Tibial nerve (tissue), 4 donors: ENCODE results near the gene TM9SF2. TPM values are rescaled to one million over a fixed set of nuclear protein-coding genes. Genes with fewer than 3 reads are reported as not detected.
"Not testable (repeated sequence)": the region's sequence is repeated elsewhere in the genome, so short reads cannot be mapped to it uniquely, and the experiment has no call there.

ENCODE experiments used
- DNase-seq, 2 donors: peaks; one replicate each; pipeline ENCODE4 v3.0.0-alpha.2; 2019; ENCODE audit warnings: low spot score in 2 of 2
- H3K27ac ChIP-seq, 4 donors: fragments of 200-600 bp; sonication (generic) in 3 of 4; one replicate each; pipeline ENCODE4 v1.5.1; 2017 to 2019; ENCODE audit warnings: mild to moderate bottlenecking in 1 of 4
- H3K27me3 ChIP-seq, 2 donors: fragments of 200-600 bp; sonication (generic) in 1 of 2; one replicate each; pipeline versions ENCODE4 v1.5.1 to v1.6.0; 2017 to 2019
- H3K36me3 ChIP-seq, 3 donors: fragments of 200-600 bp; sonication (generic); one replicate each; pipeline ENCODE4 v1.5.1; 2018 to 2019
- H3K4me1 ChIP-seq, 4 donors: fragments of 200-600 bp; sonication (generic) in 3 of 4; one replicate each; pipeline ENCODE4 v1.5.1; 2017 to 2019
- H3K4me3 ChIP-seq, 4 donors: fragments of 200-600 bp; sonication (generic) in 3 of 4; one replicate each; pipeline ENCODE4 v1.5.1; 2017 to 2019; ENCODE audit warnings: mild to moderate bottlenecking in 1 of 4, moderate library complexity in 1 of 4
- H3K9me3 ChIP-seq, 4 donors: fragments of 200-600 bp; sonication (generic) in 3 of 4; one replicate each; pipeline ENCODE4 v1.5.1; 2017 to 2019
- CTCF ChIP-seq, 5 experiments: fragments of 200-600 bp in 3 of 5; fragments of 450-650 bp in 2 of 5; sonication (generic) in 3 of 5; IDR thresholded peaks; one replicate each; pipeline ENCODE4 v1.5.1; 2016 to 2019; ENCODE audit warnings: antibody characterized with exemption in 5 of 5, mild to moderate bottlenecking in 3 of 5, moderate library complexity in 2 of 5
- EP300 ChIP-seq, 2 donors: sonication (generic); formaldehyde crosslinking; IDR thresholded peaks; one replicate each; pipeline ENCODE4 v1.6.1; 2017; ENCODE audit warnings: antibody characterized with exemption in 2 of 2, mild to moderate bottlenecking in 1 of 2
- POLR2A ChIP-seq, 2 donors: fragments of 450-650 bp; IDR thresholded peaks; one replicate each; pipeline ENCODE4 v1.6.1; 2017; ENCODE audit warnings: antibody characterized with exemption in 2 of 2, mild to moderate bottlenecking in 2 of 2, moderate library complexity in 2 of 2
- WGBS, 2 donors: methylation state at CpG; one replicate each; pipeline ENCODE4 v1.1.5; 2018; 5-methylcytosine and 5-hydroxymethylcytosine counted together
- total RNA-seq, 4 donors: library from RNA; depleted of rRNA; stranded (reverse); fragments of >200 nt; gene quantifications; one replicate each; pipeline ENCODE4 v1.1.0, GENCODE V29; 2016

Gene TM9SF2
- total RNA-seq, 4 donors from 2014 or later, result 67.8 to 110 (median 82.7) TPM

- no peaks in the 10 kb centered on the region for H3K4me1 ChIP-seq
- H3K36me3 ChIP-seq, result peaks cover 0 to 41% (median 0%) of the 10 kb centered on the region in 3 donors
- H3K27ac ChIP-seq, result no peak overlapping the region
- peaks cover 0 to 26% (median 0%) of the 10 kb centered on the region in 4 donors for H3K9me3 ChIP-seq
- no peak overlapping the region for H3K4me3 ChIP-seq
- no peaks in the 10 kb centered on the region for H3K27me3 ChIP-seq
- DNase-seq, result no peak
- 74 to 89% methylated on average over 30 of the region's 30 CpGs for WGBS, 2 donors
- TF ChIP-seq CTCF (IDR thresholded peaks at IDR 0.05) (no peak), POLR2A (IDR thresholded peaks at IDR 0.05) (no peak), EP300 (IDR thresholded peaks at IDR 0.05) (no peak)
These were observed 64.3 kb downstream of the TM9SF2 start for GRCh38 chr13:99565478-99566124.

DNA sequence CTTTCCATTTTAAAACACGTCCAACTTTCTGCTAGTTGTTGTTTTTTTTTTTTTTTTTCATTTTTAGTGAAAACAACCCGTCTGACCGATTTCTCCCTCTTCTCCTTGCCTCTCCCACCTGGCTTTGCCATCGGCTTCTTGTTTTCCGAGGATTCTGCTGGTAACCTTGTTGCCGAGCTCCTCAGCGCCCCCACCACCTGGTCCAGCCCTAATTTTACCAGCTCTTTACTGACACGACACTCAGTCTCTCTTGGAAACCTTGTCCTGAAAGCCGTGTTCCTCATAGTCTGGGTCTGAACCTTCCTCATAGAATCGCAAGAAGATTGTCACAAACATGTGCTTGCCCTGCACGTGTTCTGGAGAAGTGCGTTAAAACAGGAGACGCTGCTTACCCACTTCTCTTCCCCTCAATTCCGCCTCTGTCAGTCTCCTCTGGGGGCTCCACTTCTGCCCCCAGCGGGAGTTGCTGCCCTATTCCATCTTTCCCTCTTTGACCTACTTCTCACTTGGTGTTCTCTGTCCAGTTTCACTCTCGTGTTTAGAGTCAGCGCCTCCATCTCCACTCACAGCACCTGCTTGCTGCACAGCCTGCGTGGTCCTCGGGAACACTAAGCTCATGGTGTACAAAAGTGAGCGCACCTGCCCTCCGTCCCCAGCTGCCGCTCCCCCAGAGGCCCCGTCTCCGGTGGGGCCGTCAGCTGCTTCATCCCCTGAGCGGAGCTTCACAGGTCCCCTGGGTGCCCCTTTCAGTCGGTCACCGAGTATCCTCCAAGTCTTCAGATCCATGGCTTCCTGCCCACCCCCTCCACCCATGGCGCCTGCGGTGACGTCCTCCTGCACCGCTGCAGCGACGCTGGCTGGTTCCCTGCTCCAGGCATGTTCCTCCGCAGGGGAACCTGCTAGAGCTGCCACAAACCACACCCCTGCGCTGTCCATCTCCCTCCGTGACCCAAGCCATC lies 65.1 kb downstream of the TM9SF2 start:
- TF ChIP-seq POLR2A (IDR thresholded peaks at IDR 0.05), result no peak
- no peak for TF ChIP-seq EP300 (IDR thresholded peaks at IDR 0.05)
- TF ChIP-seq CTCF (IDR thresholded peaks at IDR 0.05), result no peak
- 68 to 88% methylated on average over 37 of the region's 37 CpGs for WGBS, 2 donors
- Histone ChIP-seq H3K36me3 (peaks cover 0 to 37% (median 0%) of the 10 kb centered on the region in 3 donors), H3K9me3 (peaks cover 0 to 26% (median 0%) of the 10 kb centered on the region in 4 donors), H3K4me1 (no peaks in the 10 kb centered on the region), H3K27ac (no peak overlapping the region), H3K4me3 (no peak overlapping the region), H3K27me3 (no peaks in the 10 kb centered on the region)
- no peak for DNase-seq

- H3K9me3 ChIP-seq, result peaks cover 0 to 26% (median 0%) of the 10 kb centered on the region in 4 donors
- H3K27ac ChIP-seq, DNase-seq, H3K27me3 ChIP-seq, H3K4me1 ChIP-seq, H3K4me3 ChIP-seq: not testable (repeated sequence)
- H3K36me3 ChIP-seq, result peaks cover 0 to 27% (median 0%) of the 10 kb centered on the region in 3 donors
- 66 to 85% methylated on average over 4 to 6 of the region's 6 CpGs for WGBS, 2 donors
These were observed 67.6 kb downstream of the TM9SF2 start for GRCh38 chr13:99568901-99569300.

- Histone ChIP-seq H3K9me3 (peaks cover 0 to 26% (median 0%) of the 10 kb centered on the region in 4 donors), H3K27me3 (no peaks in the 10 kb centered on the region), H3K36me3 (no peaks in the 10 kb centered on the region), H3K4me3 (no peak overlapping the region), H3K27ac (no peak overlapping the region), H3K4me1 (no peaks in the 10 kb centered on the region)
- 86 to 87% methylated on average over 8 of the region's 8 CpGs for WGBS, 2 donors
- no peak for TF ChIP-seq POLR2A (IDR thresholded peaks at IDR 0.05)
- no peak for DNase-seq
These were observed 70.9 kb downstream of the TM9SF2 start for GRCh38 chr13:99572131-99572530.

DNA sequence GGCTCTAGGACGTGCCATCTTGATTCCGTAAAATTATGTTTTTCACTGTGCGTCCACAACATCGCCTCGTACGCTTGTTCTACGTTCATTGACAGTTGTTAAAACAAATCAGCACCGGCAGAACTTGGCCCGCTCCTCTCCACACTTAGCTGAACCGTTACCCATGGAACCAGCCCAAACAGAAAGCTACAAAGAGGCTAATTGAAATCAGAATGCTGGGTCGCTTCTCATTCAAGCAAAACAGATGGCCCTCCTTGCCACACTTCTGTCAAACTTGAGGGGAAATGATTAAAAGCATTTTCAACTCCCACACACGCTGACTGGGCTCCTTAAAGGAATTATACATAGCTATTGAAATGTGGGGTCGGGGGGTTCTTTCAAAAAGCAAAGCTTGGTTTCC lies 71.6 kb downstream of the TM9SF2 start:
- no peak for TF ChIP-seq CTCF (IDR thresholded peaks at IDR 0.05)
- no peak for TF ChIP-seq EP300 (IDR thresholded peaks at IDR 0.05)
- TF ChIP-seq POLR2A (IDR thresholded peaks at IDR 0.05), result no peak
- Histone ChIP-seq H3K27ac (no peak overlapping the region), H3K27me3 (no peaks in the 10 kb centered on the region), H3K9me3 (peaks cover 0 to 22% (median 0%) of the 10 kb centered on the region in 4 donors), H3K4me3 (no peak overlapping the region), H3K4me1 (peaks cover 0 to 3% (median under 1%) of the 10 kb centered on the region in 4 donors), H3K36me3 (no peaks in the 10 kb centered on the region)
- WGBS, 2 donors, result 57 to 63% methylated on average over 13 of the region's 13 CpGs
- no peak for DNase-seq
